ENCODE measurements around the gene PTPRM.

PTPRM gene

GRCh38 chr18:8376113-8376512 lies 809.0 kb downstream of the PTPRM start:
- DNase-seq: no peak

GRCh38 chr18:8379187-8379941 lies 812.2 kb downstream of the PTPRM start:
- no peak for DNase-seq

GRCh38 chr18:8380006-8380405 lies 812.9 kb downstream of the PTPRM start:
- no peak for DNase-seq

- no peak for DNase-seq
Observed at GRCh38 chr18:8380926-8381325, 813.8 kb downstream of the PTPRM start.

GRCh38 chr18:8381821-8382459 lies 814.8 kb downstream of the PTPRM start:
- DNase-seq: no peak

- no peak for DNase-seq
Observed at GRCh38 chr18:8385400-8385799, 818.3 kb downstream of the PTPRM start.

GRCh38 chr18:8386669-8387380 lies 819.7 kb downstream of the PTPRM start:
- no peak for DNase-seq

GRCh38 chr18:8389391-8390340 lies 822.5 kb downstream of the PTPRM start:
- no peak for DNase-seq

GRCh38 chr18:8391068-8391467 lies 824.0 kb downstream of the PTPRM start:
- no peak for DNase-seq

- DNase-seq: no peak
Observed at GRCh38 chr18:8396254-8396653, 829.1 kb downstream of the PTPRM start.

GRCh38 chr18:8397034-8397433 lies 829.9 kb downstream of the PTPRM start:
- no peak for DNase-seq

- no peak for DNase-seq
Observed at GRCh38 chr18:8399138-8399537, 832.0 kb downstream of the PTPRM start.

- DNase-seq: no peak
Observed at GRCh38 chr18:8400193-8400752, 833.2 kb downstream of the PTPRM start.

GRCh38 chr18:8400825-8401224 lies 833.7 kb downstream of the PTPRM start:
- DNase-seq: no peak

- no peak for DNase-seq
Observed at GRCh38 chr18:8401606-8402005, 834.5 kb downstream of the PTPRM start.

- DNase-seq: no peak
Observed at GRCh38 chr18:8402237-8402636, 835.1 kb downstream of the PTPRM start.

- DNase-seq: no peak
Observed at GRCh38 chr18:8403713-8404112, 836.6 kb downstream of the PTPRM start.

GRCh38 chr18:8406186-8406867 lies 839.2 kb downstream of the PTPRM start:
- no peak for DNase-seq

- DNase-seq: no peak
Observed at GRCh38 chr18:8406868-8407250, 839.7 kb downstream of the PTPRM start.

GRCh38 chr18:8409151-8409550 lies 842.0 kb downstream of the PTPRM start:
- no peak for DNase-seq

- no peak for DNase-seq
Observed at GRCh38 chr18:8411492-8411891, 844.4 kb downstream of the PTPRM start.

GRCh38 chr18:8412117-8412516 lies 845.0 kb downstream of the PTPRM start:
- DNase-seq: no peak

Data from activated T-cell treated with anti-CD3 and anti-CD28 coated beads for 4 hours (primary cell).